HG03108 (cell line): ENCODE results near the gene TNFSF9.
"Not testable (repeated sequence)": the region's sequence is repeated elsewhere in the genome, so short reads cannot be mapped to it uniquely, and the experiment has no call there.

Source experiments
- ATAC-seq: cut with Tn5 transposase; IDR thresholded peaks from one replicate; pipeline ENCODE4 v1.9.1; 2021; ENCODE audit warnings: moderate library complexity; ENCODE audit not compliant: unreplicated experiment

TNFSF9 gene

GRCh38 chr19:6531956-6532243 is 1.1 kb downstream of the TNFSF9 start:
- ATAC-seq: no peak

- ATAC-seq: no peak
These were observed 1.6 kb downstream of the TNFSF9 start for GRCh38 chr19:6532244-6532999.

GRCh38 chr19:6533000-6533328 is 2.1 kb downstream of the TNFSF9 start:
- no peak for ATAC-seq

DNA sequence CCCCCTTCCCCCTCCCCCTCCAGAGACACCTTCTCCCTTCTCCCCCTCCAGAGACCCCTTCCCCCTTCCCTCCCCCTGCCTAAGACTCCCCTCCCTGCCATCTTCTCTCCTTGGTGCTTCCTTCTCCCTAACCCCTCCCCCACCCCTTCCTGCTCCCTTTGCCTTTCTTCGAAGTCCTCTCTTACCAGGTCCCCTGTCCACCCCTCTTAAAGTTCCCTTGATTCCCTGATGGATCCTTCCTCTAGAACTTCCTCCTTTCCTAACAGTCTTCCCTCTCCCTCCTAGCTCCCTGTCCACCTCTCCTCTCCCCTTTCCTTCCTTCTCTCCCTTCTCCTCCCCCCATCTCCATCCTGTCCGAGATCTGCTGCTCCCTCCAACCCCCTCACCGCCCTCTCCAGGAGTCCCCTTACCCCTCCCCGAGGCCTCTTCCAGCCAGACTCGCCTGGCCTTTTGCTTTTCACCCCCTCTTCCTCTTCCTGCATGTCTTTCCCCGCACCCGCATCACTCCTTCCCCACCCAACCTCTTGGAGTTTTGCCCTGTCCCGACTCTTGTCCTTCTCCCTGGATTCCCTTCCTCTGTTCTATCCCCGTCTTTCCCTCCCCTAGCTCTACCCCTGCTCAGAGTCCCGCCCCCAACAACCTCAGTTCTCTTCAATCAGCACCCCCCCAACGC is 3.1 kb downstream of the TNFSF9 start:
- no peak for ATAC-seq

- no peak for ATAC-seq
These were observed 3.7 kb downstream of the TNFSF9 start for GRCh38 chr19:6534451-6535093.

DNA sequence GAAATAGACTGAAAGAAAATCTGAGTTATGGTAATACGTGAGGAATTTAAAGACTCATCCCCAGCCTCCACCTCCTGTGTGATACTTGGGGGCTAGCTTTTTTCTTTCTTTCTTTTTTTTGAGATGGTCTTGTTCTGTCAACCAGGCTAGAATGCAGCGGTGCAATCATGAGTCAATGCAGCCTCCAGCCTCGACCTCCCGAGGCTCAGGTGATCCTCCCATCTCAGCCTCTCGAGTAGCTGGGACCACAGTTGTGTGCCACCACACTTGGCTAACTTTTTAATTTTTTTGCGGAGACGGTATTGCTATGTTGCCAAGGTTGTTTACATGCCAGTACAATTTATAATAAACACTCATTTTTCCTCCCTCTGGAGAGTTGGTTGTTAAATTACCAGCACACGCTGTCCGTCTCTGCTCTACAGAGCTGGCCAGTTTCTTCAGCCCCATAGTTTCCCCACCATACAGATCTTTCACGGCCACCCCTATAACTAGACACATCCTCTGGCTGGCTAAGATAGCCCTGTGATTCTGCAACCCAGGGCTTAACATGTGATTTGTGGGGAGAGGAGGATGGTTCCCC is 4.8 kb downstream of the TNFSF9 start:
- no peak for ATAC-seq

- ATAC-seq: no peak
These were observed 8.7 kb downstream of the TNFSF9 start for GRCh38 chr19:6539514-6539913.

GRCh38 chr19:6540918-6541689 is 10.3 kb downstream of the TNFSF9 start:
- ATAC-seq: no peak

- ATAC-seq: no peak
These were observed 13.1 kb downstream of the TNFSF9 start for GRCh38 chr19:6543866-6544347.

DNA sequence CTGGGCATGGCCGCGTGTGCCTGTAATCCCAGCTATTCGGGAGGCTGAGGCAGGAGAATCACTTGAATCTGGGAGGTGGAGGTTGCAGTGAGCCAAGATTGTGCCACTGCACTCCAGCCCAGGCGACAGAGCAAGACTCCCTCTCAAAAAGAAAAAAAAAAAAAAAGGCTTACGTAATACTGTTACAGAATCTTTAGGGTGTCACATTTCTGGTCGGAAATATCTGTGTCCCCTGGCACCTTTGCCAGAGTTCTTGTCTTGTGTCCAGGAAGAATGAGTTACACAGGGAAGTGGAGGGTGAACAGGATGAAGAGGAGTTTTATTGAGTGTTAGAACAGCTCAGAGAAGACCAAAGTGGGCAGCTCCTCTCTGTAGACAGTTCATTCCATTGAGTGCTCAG is 19.9 kb downstream of the TNFSF9 start:
- ATAC-seq: not testable (repeated sequence)

- no peak for ATAC-seq
These were observed 20.3 kb downstream of the TNFSF9 start for GRCh38 chr19:6551091-6551490.

DNA sequence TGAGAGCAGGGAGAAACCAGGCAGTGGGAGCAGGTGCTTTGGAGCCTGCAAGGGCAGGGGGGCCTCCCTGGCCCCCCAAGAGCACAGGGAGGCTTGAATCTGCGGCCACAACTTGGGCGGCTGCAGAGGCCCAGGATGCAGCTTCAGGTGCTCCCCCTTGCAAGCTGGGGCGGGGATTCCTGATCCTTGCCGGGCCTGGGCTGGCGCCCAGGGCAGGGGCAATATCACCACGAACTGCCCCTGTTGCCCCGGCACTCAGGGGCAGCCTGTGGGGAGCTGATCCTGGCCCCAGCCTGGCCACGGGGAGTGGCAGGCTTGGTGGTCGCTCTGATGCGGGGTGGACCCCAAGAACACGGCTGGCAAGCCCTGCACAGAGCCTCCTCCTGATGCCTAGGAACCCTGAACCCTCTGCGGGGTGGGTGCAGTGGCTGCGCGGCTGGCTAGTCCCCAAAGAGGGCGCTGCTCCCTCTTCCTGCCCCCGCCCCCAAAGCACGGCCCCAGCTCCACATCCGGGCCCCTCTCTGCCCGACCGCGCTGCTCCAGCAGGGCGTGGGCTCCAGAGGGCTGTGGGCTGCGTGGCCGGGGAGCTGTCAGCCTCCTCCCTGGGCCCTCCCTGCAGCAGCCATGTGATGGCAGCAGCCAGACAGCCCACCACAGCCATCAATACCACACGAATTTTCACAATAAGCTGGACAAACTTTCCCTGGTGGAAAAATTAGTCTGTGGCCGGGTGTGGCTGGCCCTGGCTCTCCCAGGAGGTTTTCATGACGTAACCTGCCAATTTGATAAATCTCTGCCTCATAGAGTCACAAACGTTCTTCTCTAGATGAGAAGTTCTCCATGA is 21.0 kb downstream of the TNFSF9 start:
- no peak for ATAC-seq

GRCh38 chr19:6556043-6556449 is 25.2 kb downstream of the TNFSF9 start:
- ATAC-seq: no peak

- no peak for ATAC-seq
These were observed 25.8 kb downstream of the TNFSF9 start for GRCh38 chr19:6556480-6557195.

DNA sequence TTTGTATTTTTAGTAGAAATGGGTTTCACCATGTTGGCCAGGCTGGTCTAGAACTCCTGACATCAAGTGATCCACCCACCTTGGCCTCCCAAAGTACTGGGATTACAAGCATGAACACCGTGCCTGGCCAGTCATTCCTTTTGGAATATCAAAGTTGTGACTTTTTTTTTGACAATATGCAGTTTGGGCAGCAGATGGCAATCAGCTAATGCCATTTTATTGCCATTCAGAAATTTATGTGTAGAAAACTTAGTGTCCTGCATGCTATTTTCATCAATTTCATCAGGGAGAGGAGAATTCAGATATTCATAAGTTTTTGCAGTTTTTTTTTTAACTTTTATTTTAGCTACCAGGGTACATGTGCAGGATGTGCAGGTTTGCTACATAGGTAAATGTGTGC is 31.6 kb downstream of the TNFSF9 start:
- not testable (repeated sequence) for ATAC-seq

GRCh38 chr19:6564393-6564792 is 33.6 kb downstream of the TNFSF9 start:
- no peak for ATAC-seq

DNA sequence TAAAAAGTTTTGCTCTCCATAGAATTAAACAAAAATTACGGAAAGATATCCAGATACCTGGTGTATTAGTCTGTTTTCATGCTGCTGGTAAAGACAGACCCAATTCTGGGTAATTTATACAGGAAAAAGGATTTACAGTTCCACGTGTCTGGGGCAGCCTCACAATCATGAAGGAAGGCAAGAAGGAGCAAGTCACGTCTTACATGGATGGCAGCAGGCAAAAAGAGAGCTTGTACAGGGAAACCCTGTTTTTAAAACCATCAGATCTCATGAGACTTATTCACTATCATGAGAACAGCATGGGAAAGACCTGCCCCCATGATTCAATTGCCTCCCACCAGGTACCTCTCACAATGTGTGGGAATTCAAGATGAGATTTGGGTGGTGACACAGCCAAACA is 35.9 kb downstream of the TNFSF9 start:
- not testable (repeated sequence) for ATAC-seq

DNA sequence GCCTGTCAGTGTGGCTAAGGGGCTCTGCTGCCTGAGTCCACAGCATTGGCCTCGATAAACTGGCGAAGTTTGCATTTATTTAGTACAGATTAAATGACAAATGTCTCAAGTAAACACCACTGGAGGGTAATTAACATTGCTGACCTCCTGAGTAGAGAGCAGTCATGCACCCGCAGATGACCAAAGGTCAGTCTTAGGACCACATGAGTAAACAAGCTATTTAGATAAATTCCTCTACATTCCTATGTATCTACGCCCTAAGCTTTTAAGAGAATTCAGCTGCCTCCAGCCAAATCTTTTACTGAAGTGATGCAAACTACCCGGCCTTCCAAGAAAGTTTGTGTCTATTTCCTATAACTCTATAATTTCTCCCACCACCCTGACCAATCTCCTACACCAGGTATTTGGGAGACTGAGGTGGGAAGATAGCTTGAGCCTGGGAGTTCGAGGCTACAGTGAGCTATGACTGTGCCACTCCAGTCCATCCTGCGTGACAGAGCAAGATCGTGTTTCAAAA is 37.2 kb downstream of the TNFSF9 start:
- ATAC-seq: no peak

DNA sequence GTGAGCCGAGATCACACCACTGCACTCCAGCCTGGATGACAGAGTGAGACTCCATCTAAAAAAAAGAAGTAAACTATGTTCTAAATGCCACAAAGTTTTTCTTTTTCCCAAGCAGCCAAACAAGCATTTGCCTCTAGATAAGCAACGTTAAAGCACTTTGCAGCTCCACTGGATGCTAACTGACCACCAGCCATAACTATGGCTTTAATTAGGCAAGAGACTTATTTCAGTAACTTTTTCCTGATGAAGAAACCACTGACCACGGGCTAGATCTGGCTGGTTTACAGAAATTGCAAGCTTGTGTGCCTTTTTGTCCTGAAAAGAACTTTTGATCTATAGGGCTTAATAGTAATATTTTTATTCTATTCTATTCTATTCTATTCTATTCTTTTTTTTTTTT is 38.0 kb downstream of the TNFSF9 start:
- no peak for ATAC-seq
